Spleen (tissue), 11 donors: ENCODE results near the gene TIPARP. TPM values are rescaled to one million over a fixed set of nuclear protein-coding genes. Genes with fewer than 3 reads are reported as not detected.

Experiments used
- DNase-seq: peaks from one replicate; pipeline ENCODE4 v3.0.0-alpha.2; 2020
- H3K27ac ChIP-seq, 8 donors: fragments of 200-600 bp; sonication (generic) in 7 of 8; 1 replicate in 4 of 8; 2 replicates in 4 of 8; pipeline versions ENCODE4 v1.5.0 to v1.8.0; 2016 to 2021; ENCODE audit warnings: inconsistent platforms in 4 of 8, mild to moderate bottlenecking in 4 of 8, moderate library complexity in 1 of 8
- H3K27me3 ChIP-seq, 7 donors: fragments of 200-600 bp; sonication (generic) in 6 of 7; replicated peaks in 1 of 7; 1 replicate in 4 of 7; 2 replicates in 3 of 7; pipeline versions ENCODE4 v1.5.0 to v1.8.0; 2016 to 2021; ENCODE audit warnings: inconsistent platforms in 3 of 7, mild to moderate bottlenecking in 1 of 7
- H3K36me3 ChIP-seq, 6 donors: fragments of 200-600 bp; sonication (generic) in 5 of 6; 1 replicate in 4 of 6; 2 replicates in 2 of 6; pipeline versions ENCODE4 v1.5.0 to v1.8.0; 2016 to 2021; ENCODE audit warnings: inconsistent platforms in 2 of 6
- H3K4me1 ChIP-seq, 6 donors: fragments of 200-600 bp; sonication (generic) in 5 of 6; 1 replicate in 3 of 6; 2 replicates in 3 of 6; pipeline versions ENCODE4 v1.5.0 to v1.8.0; 2016 to 2021; ENCODE audit warnings: inconsistent platforms in 3 of 6
- H3K4me3 ChIP-seq, 8 donors: fragments of 200-600 bp; sonication (generic) in 7 of 8; 1 replicate in 4 of 8; 2 replicates in 4 of 8; pipeline versions ENCODE4 v1.5.0 to v1.8.0; 2016 to 2021; ENCODE audit warnings: inconsistent platforms in 4 of 8, mild to moderate bottlenecking in 4 of 8, moderate library complexity in 2 of 8
- H3K9me3 ChIP-seq, 8 donors: fragments of 200-600 bp; sonication (generic) in 7 of 8; 1 replicate in 4 of 8; 2 replicates in 4 of 8; pipeline versions ENCODE4 v1.5.0 to v1.8.0; 2016 to 2021; ENCODE audit warnings: inconsistent platforms in 4 of 8
- CTCF ChIP-seq, 11 experiments: fragments of 200-600 bp in 7 of 11; fragments of 450-650 bp in 4 of 11; sonication (generic) in 4 of 11; IDR thresholded peaks in 8 of 11; conservative IDR thresholded peaks in 3 of 11; 1 replicate in 7 of 11; 2 replicates in 4 of 11; pipeline versions ENCODE4 v1.4.0 to v1.8.0; 2016 to 2021; ENCODE audit warnings: antibody characterized with exemption in 11 of 11, inconsistent platforms in 4 of 11, mild to moderate bottlenecking in 1 of 11
- POLR2A ChIP-seq, 3 donors: fragments of 450-650 bp; IDR thresholded peaks; one replicate each; pipeline ENCODE4 v1.5.1; 2017; ENCODE audit warnings: antibody characterized with exemption in 3 of 3, mild to moderate bottlenecking in 1 of 3
- POLR2AphosphoS5 ChIP-seq, 3 donors: sonication (generic); formaldehyde crosslinking; IDR thresholded peaks; one replicate each; pipeline ENCODE4 v1.5.1; 2017; ENCODE audit warnings: antibody characterized with exemption in 3 of 3
- WGBS, 5 donors: extraction: QIAGEN DNeasy Blood & Tissue Kit in 3 of 5; methylation state at CpG; one replicate each; pipeline versions ENCODE4 v1.1.5 to v1.1.7; 2013 to 2018; 5-methylcytosine and 5-hydroxymethylcytosine counted together
- intact Hi-C: fragments of 100-400 bp; cut with DNase I; formaldehyde crosslinking; loops from one replicate; pipeline ENCODE4 v1.15.0; 2023; ENCODE audit warnings: low total_unique reads
- polyA plus RNA-seq, 3 donors: library from polyadenylated mRNA; stranded (reverse); fragments of 200-250 nt; gene quantifications; one replicate each; pipeline ENCODE4 v1.2.1, GENCODE V29; 2013
- total RNA-seq, 7 donors: library from RNA; depleted of rRNA in 3 of 7; stranded (reverse); fragments of >200 nt in 3 of 7; fragmentation: NEBNext Ultra II Directional in 4 of 7; extraction: Animal tissue kit (Norgen Biotek cat#: 25700) in 4 of 7; gene quantifications; one replicate each; pipeline versions ENCODE4 v1.1.0 to v1.2.1, GENCODE V29; 2016 to 2021
- donor health status: healthy with polysubstance abuse.
- donor health status: DM: no; HTN: no; CAD: no; lungs with moderate emphysema.
- donor health status: DM: no; HTN: no; CAD: no.
- donor health status: Bipolar disorder and iron deficiency.
- donor health status: healthy.
- donor health status: DM: no; HTN: no; CAD: no.
- donor health status: DM: yes; HTN: yes; CAD: no.

The TIPARP gene
- total and polyA plus RNA-seq, 10 donors, result 4.5 to 39.8 (median 25.1) TPM

GRCh38 chr3:156704370-156705036 lies 30.1 kb downstream of the TIPARP start:
- intact Hi-C loops, result no loop called here
- H3K9me3 ChIP-seq, result no peaks in the 10 kb centered on the region
- WGBS, 5 donors, result 92 to 97% (median 94%) methylated on average over 4 of the region's 4 CpGs
- H3K27ac ChIP-seq, result peak overlapping the region in 3 of 8 donors; percentile 63 to 68 (median 64)
- no peak overlapping the region for H3K4me3 ChIP-seq
- H3K4me1 ChIP-seq, result peaks cover 0 to 54% (median 31%) of the 10 kb centered on the region in 6 donors
- TF ChIP-seq CTCF (IDR thresholded peaks at IDR 0.05 in 8 of 11, conservative IDR thresholded peaks at IDR 0.05 in 3 of 11) (no peak), POLR2AphosphoS5 (IDR thresholded peaks at IDR 0.05) (no peak), POLR2A (IDR thresholded peaks at IDR 0.05) (no peak)
- DNase-seq, result no peak
- H3K27me3 ChIP-seq, result no peaks in the 10 kb centered on the region
- peaks cover 0 to 90% (median 22%) of the 10 kb centered on the region in 6 donors for H3K36me3 ChIP-seq

- Histone ChIP-seq H3K27ac (peak overlapping the region in 6 of 8 donors; percentile 24 to 68 (median 56)), H3K4me1 (peaks cover 0 to 47% (median 31%) of the 10 kb centered on the region in 6 donors), H3K4me3 (peak overlapping the region in 1 of 8 donors; percentile 2), H3K9me3 (no peaks in the 10 kb centered on the region), H3K36me3 (peaks cover 0 to 90% (median 23%) of the 10 kb centered on the region in 6 donors), H3K27me3 (no peaks in the 10 kb centered on the region)
- 37 to 56% (median 49%) methylated on average over 3 of the region's 3 CpGs for WGBS, 5 donors
- no peak for TF ChIP-seq POLR2A (IDR thresholded peaks at IDR 0.05)
- TF ChIP-seq POLR2AphosphoS5 (IDR thresholded peaks at IDR 0.05), result no peak
- no peak for TF ChIP-seq CTCF (IDR thresholded peaks at IDR 0.05 in 8 of 11, conservative IDR thresholded peaks at IDR 0.05 in 3 of 11)
- no peak for DNase-seq
- intact Hi-C loops, result no loop called here
Observed at GRCh38 chr3:156705761-156706616, 31.6 kb downstream of the TIPARP start.

GRCh38 chr3:156707588-156707987 lies 33.2 kb downstream of the TIPARP start:
- no peak for TF ChIP-seq POLR2AphosphoS5 (IDR thresholded peaks at IDR 0.05)
- no peak for TF ChIP-seq CTCF (IDR thresholded peaks at IDR 0.05 in 8 of 11, conservative IDR thresholded peaks at IDR 0.05 in 3 of 11)
- no peak for TF ChIP-seq POLR2A (IDR thresholded peaks at IDR 0.05)
- Histone ChIP-seq H3K36me3 (peaks cover 0 to 85% (median 23%) of the 10 kb centered on the region in 6 donors), H3K27me3 (no peaks in the 10 kb centered on the region), H3K4me3 (no peak overlapping the region), H3K27ac (no peak overlapping the region), H3K4me1 (peaks cover 0 to 33% (median 23%) of the 10 kb centered on the region in 6 donors), H3K9me3 (no peaks in the 10 kb centered on the region)
- DNase-seq, result no peak
- WGBS, 5 donors, result 93 to 98% (median 97%) methylated on average over 7 of the region's 7 CpGs
- intact Hi-C loops, result no loop called here

- TF ChIP-seq POLR2AphosphoS5 (IDR thresholded peaks at IDR 0.05), result no peak
- TF ChIP-seq POLR2A (IDR thresholded peaks at IDR 0.05), result no peak
- no peak for TF ChIP-seq CTCF (IDR thresholded peaks at IDR 0.05 in 8 of 11, conservative IDR thresholded peaks at IDR 0.05 in 3 of 11)
- Histone ChIP-seq H3K36me3 (peaks cover 0 to 70% (median 7%) of the 10 kb centered on the region in 6 donors), H3K4me3 (no peak overlapping the region), H3K9me3 (no peaks in the 10 kb centered on the region), H3K4me1 (peaks cover 0 to 14% (median 13%) of the 10 kb centered on the region in 6 donors), H3K27me3 (no peaks in the 10 kb centered on the region), H3K27ac (no peak overlapping the region)
- 93 to 100% (median 96%) methylated on average over 1 of the region's 1 CpG for WGBS, 5 donors
- intact Hi-C loops, result no loop called here
- no peak for DNase-seq
Observed at GRCh38 chr3:156710429-156710828, 36.0 kb downstream of the TIPARP start.
